Upper lobe of left lung (tissue), 6 donors: ENCODE data around the gene ZBTB12. TPM values are rescaled to one million over a fixed set of nuclear protein-coding genes. Genes with fewer than 3 reads are reported as not detected.
"Not testable (repeated sequence)": the region's sequence is repeated elsewhere in the genome, so short reads cannot be mapped to it uniquely, and the experiment has no call there.

Experiments
- ATAC-seq, 2 donors: fragments of 200-7000 bp; cut with Tn5 transposase; one replicate each; pipeline ENCODE4 v1.9.1; 2022; ENCODE audit warnings: mild to moderate bottlenecking in 2 of 2, moderate library complexity in 2 of 2; ENCODE audit not compliant: low FRiP score in 2 of 2
- DNase-seq, 2 donors: peaks; one replicate each; pipeline ENCODE4 v3.0.0-alpha.2; 2019 to 2020
- H3K27ac ChIP-seq, 4 donors: fragments of 200-600 bp; sonication (generic); one replicate each; pipeline ENCODE4 v1.5.1; 2016 to 2019
- H3K27me3 ChIP-seq, 4 donors: fragments of 200-600 bp; sonication (generic); one replicate each; pipeline ENCODE4 v1.5.1; 2017 to 2019
- H3K36me3 ChIP-seq, 4 donors: fragments of 200-600 bp; sonication (generic); one replicate each; pipeline ENCODE4 v1.5.1; 2016 to 2019
- H3K4me1 ChIP-seq, 4 donors: fragments of 200-600 bp; sonication (generic); one replicate each; pipeline ENCODE4 v1.5.1; 2018 to 2019
- H3K4me3 ChIP-seq, 4 donors: fragments of 200-600 bp; sonication (generic); one replicate each; pipeline ENCODE4 v1.5.1; 2017 to 2019; ENCODE audit warnings: mild to moderate bottlenecking in 2 of 4, moderate library complexity in 1 of 4
- H3K9me3 ChIP-seq, 4 donors: fragments of 200-600 bp; sonication (generic); one replicate each; pipeline ENCODE4 v1.5.1; 2018 to 2019
- CTCF ChIP-seq, 6 experiments: fragments of 450-650 bp in 4 of 6; fragments of 200-600 bp in 2 of 6; sonication (generic) in 2 of 6; IDR thresholded peaks; one replicate each; pipeline ENCODE4 v1.5.1; 2016 to 2019; ENCODE audit warnings: antibody characterized with exemption in 6 of 6
- EP300 ChIP-seq, 4 donors: sonication (generic); formaldehyde crosslinking; IDR thresholded peaks; one replicate each; pipeline ENCODE4 v1.5.1; 2017; ENCODE audit warnings: antibody characterized with exemption in 4 of 4, control low read depth in 2 of 4
- POLR2A ChIP-seq, 4 donors: fragments of 450-650 bp; IDR thresholded peaks; one replicate each; pipeline ENCODE4 v1.5.1; 2016 to 2017; ENCODE audit warnings: antibody characterized with exemption in 4 of 4, mild to moderate bottlenecking in 2 of 4
- POLR2AphosphoS5 ChIP-seq, 2 donors: sonication (generic); formaldehyde crosslinking; IDR thresholded peaks; one replicate each; pipeline ENCODE4 v1.5.1; 2017; ENCODE audit warnings: antibody characterized with exemption in 2 of 2
- WGBS, 2 donors: methylation state at CpG; one replicate each; pipeline ENCODE4 v1.1.5; 2017 to 2018; 5-methylcytosine and 5-hydroxymethylcytosine counted together
- total RNA-seq, 6 donors: library from RNA; depleted of rRNA in 4 of 6; stranded (reverse); fragments of >200 nt in 4 of 6; gene quantifications; one replicate each; pipeline versions ENCODE4 v1.1.0 to v1.2.1, GENCODE V29; 2016 to 2021
- donor health status: DM: no; HTN: no; CAD: no; lungs with moderate emphysema.
- donor health status: DM: no; HTN: yes; CAD: no; lungs with severe emphysema.

Gene ZBTB12
- total RNA-seq, 6 donors from 2014 or later, result 1.0 to 7.5 (median 2.2) TPM

- no peaks in the 10 kb centered on the region for H3K27me3 ChIP-seq
- no peak overlapping the region for H3K27ac ChIP-seq
- H3K4me1 ChIP-seq, result peaks cover 0 to 18% (median 4%) of the 10 kb centered on the region in 4 donors
- peak in 1 of 2 donors; percentile 61 for DNase-seq
- no peak overlapping the region for H3K4me3 ChIP-seq
- WGBS, 2 donors, result 91 to 94% methylated on average over 3 to 19 of the region's 19 CpGs
- H3K36me3 ChIP-seq, result peaks cover 0 to under 1% (median 0%) of the 10 kb centered on the region in 4 donors
- H3K9me3 ChIP-seq, result no peaks in the 10 kb centered on the region
- ATAC-seq, result no peak
- TF ChIP-seq EP300 (IDR thresholded peaks at IDR 0.05), result no peak
- TF ChIP-seq POLR2AphosphoS5 (IDR thresholded peaks at IDR 0.05), result no peak
- TF ChIP-seq CTCF (IDR thresholded peaks at IDR 0.05), result no peak
- TF ChIP-seq POLR2A (IDR thresholded peaks at IDR 0.05), result no peak
Observed at GRCh38 chr6:31933537-31933936, 31.7 kb upstream of the ZBTB12 start.

- H3K36me3 ChIP-seq, H3K4me3 ChIP-seq, H3K27ac ChIP-seq, ATAC-seq, H3K9me3 ChIP-seq, H3K27me3 ChIP-seq: not testable (repeated sequence)
- WGBS, 2 donors, result 82 to 100% methylated on average over 4 to 8 of the region's 32 CpGs
- peak in 1 of 2 donors; percentile 67 for DNase-seq
- H3K4me1 ChIP-seq, result peaks cover 0 to 19% (median 4%) of the 10 kb centered on the region in 4 donors
Observed at GRCh38 chr6:31932137-31932536, 30.3 kb upstream of the ZBTB12 start.

GRCh38 chr6:31930962-31931361 is 29.1 kb upstream of the ZBTB12 start:
- TF ChIP-seq CTCF (IDR thresholded peaks at IDR 0.05), result no peak
- TF ChIP-seq POLR2A (IDR thresholded peaks at IDR 0.05), result no peak
- no peak for TF ChIP-seq POLR2AphosphoS5 (IDR thresholded peaks at IDR 0.05)
- TF ChIP-seq EP300 (IDR thresholded peaks at IDR 0.05), result no peak
- ATAC-seq (no peak), DNase-seq (no peak)
- Histone ChIP-seq H3K36me3 (no peaks in the 10 kb centered on the region), H3K27me3 (no peaks in the 10 kb centered on the region), H3K4me1 (peaks cover 0 to 19% (median 4%) of the 10 kb centered on the region in 4 donors), H3K27ac (peak overlapping the region in 1 of 4 donors; percentile 32), H3K4me3 (no peak overlapping the region), H3K9me3 (no peaks in the 10 kb centered on the region)
- 96 to 97% methylated on average over 1 of the region's 1 CpG for WGBS, 2 donors

GRCh38 chr6:31928672-31928939 is 26.7 kb upstream of the ZBTB12 start:
- Histone ChIP-seq H3K4me3 (peak overlapping the region in 3 of 4 donors; percentile 36 to 49 (median 46)), H3K27me3 (no peaks in the 10 kb centered on the region), H3K27ac (peak overlapping the region in 3 of 4 donors; percentile 69 to 88 (median 77)), H3K36me3 (no peaks in the 10 kb centered on the region), H3K9me3 (no peaks in the 10 kb centered on the region), H3K4me1 (peaks cover 0 to 19% (median 4%) of the 10 kb centered on the region in 4 donors)
- DNase-seq (no peak), ATAC-seq (no peak)
- TF ChIP-seq EP300 (IDR thresholded peaks at IDR 0.05) (no peak), CTCF (IDR thresholded peaks at IDR 0.05) (no peak), POLR2A (IDR thresholded peaks at IDR 0.05) (no peak), POLR2AphosphoS5 (IDR thresholded peaks at IDR 0.05) (no peak)
- WGBS, 2 donors, result 81 to 84% methylated on average over 9 of the region's 9 CpGs

- no peak for DNase-seq
- Histone ChIP-seq H3K4me3 (peak overlapping the region in 3 of 4 donors; percentile 36 to 49 (median 46)), H3K27ac (peak overlapping the region; percentile 28 to 88 (median 73)), H3K36me3 (no peaks in the 10 kb centered on the region), H3K9me3 (no peaks in the 10 kb centered on the region), H3K27me3 (no peaks in the 10 kb centered on the region), H3K4me1 (peaks cover 0 to 19% (median 4%) of the 10 kb centered on the region in 4 donors)
- TF ChIP-seq EP300 (IDR thresholded peaks at IDR 0.05) (no peak), CTCF (IDR thresholded peaks at IDR 0.05) (no peak), POLR2AphosphoS5 (IDR thresholded peaks at IDR 0.05) (no peak)
- WGBS, 2 donors, result 68 to 70% methylated on average over 7 to 11 of the region's 11 CpGs
- ATAC-seq, result peak; percentile 19 to 31
Observed at GRCh38 chr6:31927863-31928671, 26.2 kb upstream of the ZBTB12 start.
